HepG2 (cell line): ENCODE data around the gene DUSP5. TPM values are rescaled to one million over a fixed set of nuclear protein-coding genes. Genes with fewer than 3 reads are reported as not detected.

Source experiments
- BATF2 ChIP-seq: sonication (generic); formaldehyde crosslinking; IDR thresholded peaks from 2 replicates; pipeline ENCODE4 v1.8.0; 2022; ENCODE audit warnings: mild to moderate bottlenecking, missing genetic modification reagents, moderate library complexity
- CERS6 ChIP-seq: sonication (generic); formaldehyde crosslinking; IDR thresholded peaks from 2 replicates; pipeline ENCODE4 v1.5.0; 2020; ENCODE audit warnings: missing genetic modification reagents
- DR1 ChIP-seq: sonication (generic); formaldehyde crosslinking; IDR thresholded peaks from 2 replicates; pipeline ENCODE4 v1.8.0; 2021; ENCODE audit warnings: mild to moderate bottlenecking, missing genetic modification reagents, inconsistent platforms
- FOXA3 ChIP-seq: IDR thresholded peaks from 2 replicates; pipeline ENCODE4 v1.6.1; 2016; ENCODE audit warnings: missing genetic modification reagents, missing compliant biosample characterization
- MIER3 ChIP-seq: IDR thresholded peaks from 2 replicates; pipeline ENCODE4 v1.6.1; 2016; ENCODE audit warnings: missing compliant biosample characterization, borderline replicate concordance
- MLX ChIP-seq: IDR thresholded peaks from 2 replicates; pipeline ENCODE4 v1.6.1; 2016
- MXD3 ChIP-seq: IDR thresholded peaks from 2 replicates; pipeline ENCODE4 v1.6.1; 2016; ENCODE audit warnings: mild to moderate bottlenecking, missing biosample characterization, missing genetic modification reagents
- MYC ChIP-seq: sonication (generic); formaldehyde crosslinking; IDR thresholded peaks from 2 replicates; pipeline ENCODE4 v1.9.0; 2021; ENCODE audit warnings: missing genetic modification reagents, borderline replicate concordance
- NKX3-1 ChIP-seq: sonication (generic); formaldehyde crosslinking; IDR thresholded peaks from 2 replicates; pipeline ENCODE4 v1.5.0; 2020; ENCODE audit warnings: missing genetic modification reagents
- SP1 ChIP-seq, 2 experiments: fragments of 450-650 bp in 1 of 2; sonication (generic) in 1 of 2; formaldehyde crosslinking in 1 of 2; IDR thresholded peaks; 2 replicates each; pipeline versions ENCODE4 v1.4.0 to v1.6.1; 2016 to 2020; ENCODE audit warnings: missing genetic modification reagents in 1 of 2
- TAF1 ChIP-seq: sonication (generic); formaldehyde crosslinking; IDR thresholded peaks from 2 replicates; pipeline ENCODE4 v1.4.0; 2020; ENCODE audit warnings: missing genetic modification reagents
- TBX2 ChIP-seq: sonication (generic); formaldehyde crosslinking; IDR thresholded peaks from 2 replicates; pipeline ENCODE4 v1.5.0; 2020; ENCODE audit warnings: missing genetic modification reagents, mild to moderate bottlenecking, borderline replicate concordance
- TOE1 ChIP-seq: sonication (generic); formaldehyde crosslinking; IDR thresholded peaks from 2 replicates; pipeline ENCODE4 v1.4.0; 2020; ENCODE audit warnings: mild to moderate bottlenecking, missing genetic modification reagents
- ZBTB8A ChIP-seq: sonication (generic); formaldehyde crosslinking; IDR thresholded peaks from 2 replicates; pipeline ENCODE4 v1.4.0; 2020; ENCODE audit warnings: mild to moderate bottlenecking, low read depth, missing genetic modification reagents, borderline replicate concordance
- ZFX ChIP-seq: sonication (generic); formaldehyde crosslinking; IDR thresholded peaks from 2 replicates; pipeline ENCODE4 v1.4.0; 2020; ENCODE audit warnings: mild to moderate bottlenecking, low read depth, missing genetic modification reagents, moderate library complexity
- ZNF253 ChIP-seq: sonication (generic); formaldehyde crosslinking; IDR thresholded peaks from 2 replicates; pipeline ENCODE4 v1.8.0; 2022; ENCODE audit warnings: mild to moderate bottlenecking, missing genetic modification reagents, borderline replicate concordance
- ZNF264 ChIP-seq: sonication (generic); formaldehyde crosslinking; IDR thresholded peaks from 2 replicates; pipeline ENCODE4 v1.4.0; 2020; ENCODE audit warnings: missing genetic modification reagents
- ZNF331 ChIP-seq: sonication (generic); formaldehyde crosslinking; IDR thresholded peaks from 2 replicates; pipeline ENCODE4 v1.4.0; 2020; ENCODE audit warnings: missing genetic modification reagents
- ZNF468 ChIP-seq: sonication (generic); formaldehyde crosslinking; IDR thresholded peaks from 2 replicates; pipeline ENCODE4 v1.8.0; 2022; ENCODE audit warnings: mild to moderate bottlenecking, moderate library complexity, missing genetic modification reagents
- ZNF567 ChIP-seq: sonication (generic); formaldehyde crosslinking; IDR thresholded peaks from 2 replicates; pipeline ENCODE4 v1.8.1; 2023; ENCODE audit warnings: mild to moderate bottlenecking, missing genetic modification reagents, borderline replicate concordance
- ZNF737 ChIP-seq: sonication (generic); formaldehyde crosslinking; IDR thresholded peaks from 2 replicates; pipeline ENCODE4 v1.5.0; 2020; ENCODE audit warnings: missing genetic modification reagents, mild to moderate bottlenecking, borderline replicate concordance
- ZNF883 ChIP-seq: sonication (generic); formaldehyde crosslinking; IDR thresholded peaks from 2 replicates; pipeline ENCODE4 v1.5.1; 2020; ENCODE audit warnings: mild to moderate bottlenecking, missing genetic modification reagents; ENCODE audit errors: not compliant biosample characterization
- polyA plus RNA-seq, 8 experiments: library from polyadenylated mRNA; depleted of rRNA in 3 of 8; stranded (reverse) in 7 of 8; unstranded in 1 of 8; fragments of >200 nt; fragmentation: Illumina TruSeq in 4 of 8; extraction: Trizol in 4 of 8; gene quantifications; 2 replicates each; pipeline versions ENCODE4 v1.2.1 to v1.2.3, GENCODE V29; 2011 to 2016; ENCODE audit warnings: low read depth in 4 of 8, missing spikeins in 1 of 8, mixed read lengths in 1 of 8; ENCODE audit not compliant: insufficient read depth in 1 of 8
- total RNA-seq, 5 experiments: library from RNA; depleted of rRNA; stranded (reverse); fragments of >200 nt; fragmentation: Illumina TruSeq; extraction: Trizol; gene quantifications; 2 replicates each; pipeline ENCODE4 v1.2.3, GENCODE V29; 2016; ENCODE audit warnings: low read depth in 1 of 5
- TF ChIP-seq, protein P1 (sequence below): sonication (generic); formaldehyde crosslinking; conservative IDR thresholded peaks from 2 replicates; pipeline ENCODE4 v1.4.0; 2020; ENCODE audit warnings: missing genetic modification reagents

The DUSP5 gene
- total and polyA plus RNA-seq, 2 of the 13 experiments (the other 11 are each of a cell fraction or from before 2014, with no cell fraction given) = 1.4 to 3.7 TPM

DNA sequence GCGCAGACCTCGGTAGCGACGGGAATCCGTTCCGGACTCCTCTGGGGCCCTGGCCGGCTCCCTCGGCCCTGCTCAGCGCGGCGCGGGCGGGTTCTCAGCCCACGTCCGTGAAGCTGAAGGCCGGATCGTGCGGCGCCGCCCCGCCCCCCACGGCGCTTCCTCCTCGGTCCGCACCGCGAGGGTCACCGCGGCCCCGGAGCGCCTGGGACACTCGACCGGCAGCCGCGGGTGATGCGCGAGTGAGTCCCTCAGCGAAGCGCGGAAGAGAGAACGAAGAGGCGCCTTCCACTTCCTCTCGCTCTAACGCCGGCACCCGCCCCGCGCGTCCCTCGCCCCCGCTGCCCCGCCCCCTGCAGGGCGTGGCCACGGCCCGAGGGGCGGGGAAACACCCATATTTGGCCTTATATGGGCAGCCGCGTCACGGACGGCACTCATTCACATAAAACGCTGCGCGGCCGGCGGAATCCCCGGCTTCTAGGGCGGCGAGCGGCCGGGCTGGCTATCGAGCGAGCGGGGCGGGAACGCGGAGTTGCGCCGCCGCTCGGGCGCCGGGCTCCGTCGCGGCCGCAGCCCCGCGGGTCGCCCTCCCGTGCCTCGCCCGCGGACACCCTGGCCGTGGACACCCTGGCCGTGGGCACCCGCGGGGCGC is at the start of gene DUSP5 (continued):
- TF ChIP-seq MIER3 (CRISPR knock-in tag) (no peak), BATF2 (CRISPR knock-in tag) (no peak), ZNF883 (CRISPR knock-in tag) (no peak), DR1 (CRISPR knock-in tag) (0 out of 2 replicates have a peak, but pooled peaks have one; percentile 28), SP1 (IDR thresholded peaks at IDR 0.05) (no peak), SP1 (CRISPR knock-in tag; IDR thresholded peaks at IDR 0.05) (peak; percentile 94), FOXA3 (CRISPR knock-in tag) (0 out of 2 replicates have a peak, but pooled peaks have one; percentile 13), TOE1 (CRISPR knock-in tag) (no peak), ZFX (0 out of 2 replicates have a peak, but pooled peaks have one; percentile 28), MYC (peak; percentile 32; the same call in 1 of the 2 replicates), ZNF264 (CRISPR knock-in tag) (no peak), TAF1 (CRISPR knock-in tag) (no peak), MLX (CRISPR knock-in tag) (no peak), ZNF567 (CRISPR knock-in tag) (no peak), ZNF468 (CRISPR knock-in tag) (no peak), ZNF331 (CRISPR knock-in tag) (no peak), NKX3-1 (CRISPR knock-in tag) (no peak), ZBTB8A (CRISPR knock-in tag) (no peak), ZNF253 (CRISPR knock-in tag) (peak; percentile 74; the same call in 1 of the 2 replicates), TBX2 (CRISPR knock-in tag) (peak; percentile 57; the same call in 1 of the 2 replicates), CERS6 (CRISPR knock-in tag) (no peak), ZNF737 (no peak), MXD3 (CRISPR knock-in tag) (0 out of 2 replicates have a peak, but pooled peaks have one; percentile 28)
- TF ChIP-seq, protein P1, sequence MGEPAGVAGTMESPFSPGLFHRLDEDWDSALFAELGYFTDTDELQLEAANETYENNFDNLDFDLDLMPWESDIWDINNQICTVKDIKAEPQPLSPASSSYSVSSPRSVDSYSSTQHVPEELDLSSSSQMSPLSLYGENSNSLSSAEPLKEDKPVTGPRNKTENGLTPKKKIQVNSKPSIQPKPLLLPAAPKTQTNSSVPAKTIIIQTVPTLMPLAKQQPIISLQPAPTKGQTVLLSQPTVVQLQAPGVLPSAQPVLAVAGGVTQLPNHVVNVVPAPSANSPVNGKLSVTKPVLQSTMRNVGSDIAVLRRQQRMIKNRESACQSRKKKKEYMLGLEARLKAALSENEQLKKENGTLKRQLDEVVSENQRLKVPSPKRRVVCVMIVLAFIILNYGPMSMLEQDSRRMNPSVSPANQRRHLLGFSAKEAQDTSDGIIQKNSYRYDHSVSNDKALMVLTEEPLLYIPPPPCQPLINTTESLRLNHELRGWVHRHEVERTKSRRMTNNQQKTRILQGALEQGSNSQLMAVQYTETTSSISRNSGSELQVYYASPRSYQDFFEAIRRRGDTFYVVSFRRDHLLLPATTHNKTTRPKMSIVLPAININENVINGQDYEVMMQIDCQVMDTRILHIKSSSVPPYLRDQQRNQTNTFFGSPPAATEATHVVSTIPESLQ (CRISPR knock-in tag) = no peak
